ENCODE measurements around the gene MYCN.

GRCh38 chr2:15919716-15920434, 20.5 kb upstream of the MYCN start:
- TF ChIP-seq EZH2 (IDR thresholded peaks at IDR 0.05; ENCODE audit: low read length) (no peak), CTCF (optimal IDR thresholded peaks at IDR 0.05 in 1 of 3, IDR thresholded peaks at IDR 0.05 in 1 of 3, conservative IDR thresholded peaks at IDR 0.05 in 1 of 3; ENCODE audit: extremely low read depth in 1 of 3, insufficient read depth in 2 of 3, low read length in 3 of 3) (no peak)

Measured in keratinocyte (primary cell).